GM23338 (cell line): Measurements from ENCODE around the gene SCFD2. TPM values are rescaled to one million over a fixed set of nuclear protein-coding genes. Genes with fewer than 3 reads are reported as not detected.

ENCODE experiments used
- ATAC-seq: fragments of 200-7000 bp; cut with Tn5 transposase; 3 replicates; pipeline ENCODE4 v1.9.1; 2020
- DNase-seq: peaks from one replicate; pipeline ENCODE4 v3.0.0-alpha.2; 2015; ENCODE audit warnings: low spot score
- H2AFZ ChIP-seq: fragments of 200-600 bp; sonication (generic); 2 replicates; pipeline ENCODE4 v1.8.0; 2016; ENCODE audit warnings: antibody characterized with exemption, mild to moderate bottlenecking, moderate library complexity
- H3F3A ChIP-seq: fragments of 200-600 bp; sonication (generic); replicated peaks from 2 replicates; pipeline ENCODE4 v1.8.0; 2017; ENCODE audit warnings: antibody characterized with exemption, mixed run types, low read depth
- H3K27ac ChIP-seq: fragments of 200-600 bp; sonication (generic); 2 replicates; pipeline ENCODE4 v1.6.1; 2016; ENCODE audit warnings: low read depth
- H3K27me3 ChIP-seq: fragments of 200-600 bp; sonication (generic); 2 replicates; pipeline ENCODE4 v1.8.0; 2016; ENCODE audit warnings: mild to moderate bottlenecking, mixed run types, moderate library complexity; ENCODE audit not compliant: insufficient read depth
- H3K36me3 ChIP-seq: fragments of 200-600 bp; sonication (generic); 2 replicates; pipeline ENCODE4 v1.8.0; 2016; ENCODE audit warnings: mild to moderate bottlenecking; ENCODE audit not compliant: insufficient read depth
- H3K4me1 ChIP-seq: fragments of 200-600 bp; sonication (generic); 2 replicates; pipeline ENCODE4 v1.8.0; 2016; ENCODE audit warnings: mild to moderate bottlenecking, moderate library complexity; ENCODE audit not compliant: insufficient read depth
- H3K4me2 ChIP-seq: fragments of 200-600 bp; sonication (generic); 2 replicates; pipeline ENCODE4 v1.7.1; 2017; ENCODE audit warnings: mixed run types
- H3K4me3 ChIP-seq: fragments of 200-600 bp; sonication (generic); 2 replicates; pipeline ENCODE4 v1.6.1; 2016; ENCODE audit warnings: mixed run types
- H3K79me2 ChIP-seq: fragments of 200-600 bp; sonication (generic); replicated peaks from 2 replicates; pipeline ENCODE4 v1.8.0; 2017; ENCODE audit warnings: mild to moderate bottlenecking; ENCODE audit not compliant: insufficient read depth
- H3K9me2 ChIP-seq: fragments of 200-600 bp; sonication (generic); 2 replicates; pipeline ENCODE4 v1.8.0; 2017; ENCODE audit not compliant: insufficient read depth
- H4K20me1 ChIP-seq: fragments of 200-600 bp; sonication (generic); replicated peaks from 2 replicates; pipeline ENCODE4 v1.8.0; 2017; ENCODE audit warnings: mild to moderate bottlenecking; ENCODE audit not compliant: insufficient read depth
- H3K27ac Mint-ChIP-seq: 2 replicates; pipeline ENCODE4 v1.8.0; 2020; ENCODE audit warnings: inconsistent platforms, mild to moderate bottlenecking, moderate library complexity, mixed read lengths
- H3K27me3 Mint-ChIP-seq: 3 replicates; pipeline ENCODE4 v1.8.0; 2022; ENCODE audit warnings: low read depth, mild to moderate bottlenecking, moderate library complexity, mixed read lengths, inconsistent platforms; ENCODE audit not compliant: insufficient read depth, poor library complexity
- H3K36me3 Mint-ChIP-seq: 3 replicates; pipeline ENCODE4 v1.8.0; 2021; ENCODE audit warnings: low read depth, mild to moderate bottlenecking, inconsistent platforms, moderate library complexity, mixed read lengths
- H3K4me1 Mint-ChIP-seq: 3 replicates; pipeline ENCODE4 v1.8.0; 2020; ENCODE audit warnings: mild to moderate bottlenecking, inconsistent platforms, mixed read lengths
- H3K4me3 Mint-ChIP-seq: 3 replicates; pipeline ENCODE4 v1.8.0; 2021; ENCODE audit warnings: moderate library complexity, mild to moderate bottlenecking, inconsistent platforms, mixed read lengths
- H3K9me3 Mint-ChIP-seq: 3 replicates; pipeline ENCODE4 v1.8.0; 2020; ENCODE audit warnings: moderate library complexity, mild to moderate bottlenecking, inconsistent platforms, mixed read lengths
- CREB1 ChIP-seq: fragments of 250-450 bp; sonication (Bioruptor Pico); IDR thresholded peaks from 2 replicates; pipeline ENCODE4 v1.5.0; 2020; ENCODE audit warnings: low read depth, mild to moderate bottlenecking, moderate library complexity
- EZH2 ChIP-seq: fragments of 200-600 bp; sonication (generic); IDR thresholded peaks from one replicate; pipeline ENCODE4 v1.8.0; 2017; ENCODE audit warnings: antibody characterized with exemption, mild to moderate bottlenecking, low read depth; ENCODE audit not compliant: unreplicated experiment
- EZH2phosphoT487 ChIP-seq: fragments of 200-600 bp; sonication (generic); IDR thresholded peaks from one replicate; pipeline ENCODE4 v1.8.1; 2018; ENCODE audit warnings: antibody characterized with exemption; ENCODE audit not compliant: unreplicated experiment
- JUNB ChIP-seq: IDR thresholded peaks from one replicate; pipeline ENCODE4 v1.6.1; 2016; ENCODE audit warnings: antibody characterized with exemption; ENCODE audit not compliant: unreplicated experiment
- NANOG ChIP-seq: IDR thresholded peaks from 2 replicates; pipeline ENCODE4 v1.6.1; 2016; ENCODE audit warnings: antibody characterized with exemption, borderline replicate concordance
- POLR2AphosphoS5 ChIP-seq: IDR thresholded peaks from 2 replicates; pipeline ENCODE4 v1.6.1; 2016; ENCODE audit warnings: antibody characterized with exemption, low read depth
- STAT1 ChIP-seq: IDR thresholded peaks from one replicate; pipeline ENCODE4 v1.6.1; 2016; ENCODE audit warnings: antibody characterized with exemption; ENCODE audit not compliant: unreplicated experiment
- ZNF331 ChIP-seq: fragments of 250-450 bp; sonication (Bioruptor Pico); IDR thresholded peaks from 2 replicates; pipeline ENCODE4 v1.5.0; 2020; ENCODE audit warnings: low read depth, mild to moderate bottlenecking, moderate library complexity
- polyA plus RNA-seq: library from polyadenylated mRNA; unstranded; fragments of >200 nt; fragmentation: Nextera tagmentation; extraction: Ambion mirVana; gene quantifications from 2 replicates; pipeline ENCODE4 v1.2.1, GENCODE V29; 2016
- total RNA-seq: library from RNA; depleted of rRNA; stranded (reverse); fragments of >200 nt; shearing (Covaris generic); gene quantifications from 2 replicates; pipeline ENCODE4 v1.2.3, GENCODE V29; 2014
- TF ChIP-seq, protein P1 (sequence below), 2 experiments: fragments of 200-600 bp in 1 of 2; sonication (generic) in 1 of 2; conservative IDR thresholded peaks; 2 replicates each; pipeline versions ENCODE4 v1.5.1 to v1.6.1; 2016 to 2017; ENCODE audit warnings: antibody characterized with exemption in 2 of 2, low read depth in 2 of 2, mild to moderate bottlenecking in 2 of 2, moderate library complexity in 1 of 2
- TF ChIP-seq, protein P2 (sequence below): IDR thresholded peaks from one replicate; pipeline ENCODE4 v1.6.1; 2018; ENCODE audit warnings: antibody characterized with exemption; ENCODE audit not compliant: unreplicated experiment
- TF ChIP-seq, protein P3 (sequence below): IDR thresholded peaks from 2 replicates; pipeline ENCODE4 v1.6.1; 2016; ENCODE audit warnings: antibody characterized with exemption
- TF ChIP-seq, protein P4 (sequence below): fragments of 250-450 bp; sonication (Bioruptor Pico); IDR thresholded peaks from 2 replicates; pipeline ENCODE4 v1.5.0; 2020; ENCODE audit warnings: mild to moderate bottlenecking, moderate library complexity

Gene SCFD2
- total and polyA plus RNA-seq, 2 experiments from 2014 or later = 5.7 to 17.5 TPM

DNA sequence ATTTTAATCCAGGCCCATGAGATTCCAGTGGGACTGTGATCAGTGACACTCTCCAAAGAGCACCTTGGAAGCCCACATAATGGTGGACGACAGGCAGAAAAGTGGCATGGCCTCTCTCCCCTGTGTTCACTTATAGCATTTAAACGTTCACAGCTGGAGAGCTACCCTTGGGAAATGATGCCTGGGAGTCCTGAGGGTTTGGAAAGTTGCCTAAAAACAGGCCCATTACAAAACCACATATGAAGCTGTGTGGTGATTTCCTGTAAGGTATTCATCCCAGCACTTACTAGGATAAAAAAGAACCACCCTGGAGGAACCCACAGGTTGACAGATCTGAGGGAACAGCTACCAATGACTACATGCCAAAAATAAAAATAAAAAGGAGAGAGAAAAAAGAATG is 310.6 kb downstream of the SCFD2 start (continued):
- TF ChIP-seq, protein P1, sequence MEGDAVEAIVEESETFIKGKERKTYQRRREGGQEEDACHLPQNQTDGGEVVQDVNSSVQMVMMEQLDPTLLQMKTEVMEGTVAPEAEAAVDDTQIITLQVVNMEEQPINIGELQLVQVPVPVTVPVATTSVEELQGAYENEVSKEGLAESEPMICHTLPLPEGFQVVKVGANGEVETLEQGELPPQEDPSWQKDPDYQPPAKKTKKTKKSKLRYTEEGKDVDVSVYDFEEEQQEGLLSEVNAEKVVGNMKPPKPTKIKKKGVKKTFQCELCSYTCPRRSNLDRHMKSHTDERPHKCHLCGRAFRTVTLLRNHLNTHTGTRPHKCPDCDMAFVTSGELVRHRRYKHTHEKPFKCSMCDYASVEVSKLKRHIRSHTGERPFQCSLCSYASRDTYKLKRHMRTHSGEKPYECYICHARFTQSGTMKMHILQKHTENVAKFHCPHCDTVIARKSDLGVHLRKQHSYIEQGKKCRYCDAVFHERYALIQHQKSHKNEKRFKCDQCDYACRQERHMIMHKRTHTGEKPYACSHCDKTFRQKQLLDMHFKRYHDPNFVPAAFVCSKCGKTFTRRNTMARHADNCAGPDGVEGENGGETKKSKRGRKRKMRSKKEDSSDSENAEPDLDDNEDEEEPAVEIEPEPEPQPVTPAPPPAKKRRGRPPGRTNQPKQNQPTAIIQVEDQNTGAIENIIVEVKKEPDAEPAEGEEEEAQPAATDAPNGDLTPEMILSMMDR (conservative IDR thresholded peaks at IDR 0.05; ENCODE audit: low read depth in 2 of 2) = no peak
- no peak for TF ChIP-seq EZH2phosphoT487
- TF ChIP-seq ZNF331 (CRISPR knock-in tag) = no peak

DNA sequence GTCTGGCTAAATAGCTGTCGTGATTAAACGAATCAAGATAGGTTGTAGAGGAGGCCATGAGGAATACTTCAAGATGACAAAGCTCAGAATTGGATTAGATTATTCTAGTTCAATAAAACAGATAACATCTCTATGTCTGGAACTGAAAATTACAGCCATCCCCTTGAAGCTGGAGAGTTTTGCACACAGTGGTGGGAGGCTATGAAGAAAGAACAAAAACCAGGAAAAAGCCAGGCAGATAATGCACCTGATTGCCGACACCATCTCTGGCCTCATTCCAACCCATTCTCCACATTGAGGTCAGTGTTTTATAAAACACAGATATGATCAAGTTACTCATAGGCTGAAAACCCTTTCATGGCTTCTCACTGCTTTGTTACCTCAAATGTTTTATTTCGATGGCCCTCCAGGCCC is 315.5 kb downstream of the SCFD2 start:
- H4K20me1 ChIP-seq = no peaks in the 10 kb centered on the region
- Mint-ChIP-seq H3K27ac (no peak overlapping the region), H3K4me3 (no peak overlapping the region), H3K27me3 (no peaks in the 10 kb centered on the region), H3K4me1 (no peaks in the 10 kb centered on the region), H3K36me3 (no peaks in the 10 kb centered on the region), H3K9me3 (no peaks in the 10 kb centered on the region)
- H3K4me2 ChIP-seq = no peak overlapping the region
- ATAC-seq (no peak), DNase-seq (no peak)
- H3F3A ChIP-seq = no peaks in the 10 kb centered on the region
- no peak overlapping the region for H3K4me3 ChIP-seq
- peaks cover 2% of the 10 kb centered on the region; the same call in 1 of the 2 replicates for H3K9me2 ChIP-seq
- no peaks in the 10 kb centered on the region for H3K27me3 ChIP-seq
- no peak overlapping the region for H3K27ac ChIP-seq
- H3K4me1 ChIP-seq = no peaks in the 10 kb centered on the region
- no peaks in the 10 kb centered on the region for H3K36me3 ChIP-seq
- no peak overlapping the region for H2AFZ ChIP-seq
- no peaks in the 10 kb centered on the region for H3K79me2 ChIP-seq
- no peak for TF ChIP-seq CREB1
- TF ChIP-seq JUNB = no peak
- TF ChIP-seq, protein P2, sequence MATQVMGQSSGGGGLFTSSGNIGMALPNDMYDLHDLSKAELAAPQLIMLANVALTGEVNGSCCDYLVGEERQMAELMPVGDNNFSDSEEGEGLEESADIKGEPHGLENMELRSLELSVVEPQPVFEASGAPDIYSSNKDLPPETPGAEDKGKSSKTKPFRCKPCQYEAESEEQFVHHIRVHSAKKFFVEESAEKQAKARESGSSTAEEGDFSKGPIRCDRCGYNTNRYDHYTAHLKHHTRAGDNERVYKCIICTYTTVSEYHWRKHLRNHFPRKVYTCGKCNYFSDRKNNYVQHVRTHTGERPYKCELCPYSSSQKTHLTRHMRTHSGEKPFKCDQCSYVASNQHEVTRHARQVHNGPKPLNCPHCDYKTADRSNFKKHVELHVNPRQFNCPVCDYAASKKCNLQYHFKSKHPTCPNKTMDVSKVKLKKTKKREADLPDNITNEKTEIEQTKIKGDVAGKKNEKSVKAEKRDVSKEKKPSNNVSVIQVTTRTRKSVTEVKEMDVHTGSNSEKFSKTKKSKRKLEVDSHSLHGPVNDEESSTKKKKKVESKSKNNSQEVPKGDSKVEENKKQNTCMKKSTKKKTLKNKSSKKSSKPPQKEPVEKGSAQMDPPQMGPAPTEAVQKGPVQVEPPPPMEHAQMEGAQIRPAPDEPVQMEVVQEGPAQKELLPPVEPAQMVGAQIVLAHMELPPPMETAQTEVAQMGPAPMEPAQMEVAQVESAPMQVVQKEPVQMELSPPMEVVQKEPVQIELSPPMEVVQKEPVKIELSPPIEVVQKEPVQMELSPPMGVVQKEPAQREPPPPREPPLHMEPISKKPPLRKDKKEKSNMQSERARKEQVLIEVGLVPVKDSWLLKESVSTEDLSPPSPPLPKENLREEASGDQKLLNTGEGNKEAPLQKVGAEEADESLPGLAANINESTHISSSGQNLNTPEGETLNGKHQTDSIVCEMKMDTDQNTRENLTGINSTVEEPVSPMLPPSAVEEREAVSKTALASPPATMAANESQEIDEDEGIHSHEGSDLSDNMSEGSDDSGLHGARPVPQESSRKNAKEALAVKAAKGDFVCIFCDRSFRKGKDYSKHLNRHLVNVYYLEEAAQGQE = no peak
- no peak for TF ChIP-seq NANOG
- TF ChIP-seq STAT1 = no peak
- TF ChIP-seq, protein P3, sequence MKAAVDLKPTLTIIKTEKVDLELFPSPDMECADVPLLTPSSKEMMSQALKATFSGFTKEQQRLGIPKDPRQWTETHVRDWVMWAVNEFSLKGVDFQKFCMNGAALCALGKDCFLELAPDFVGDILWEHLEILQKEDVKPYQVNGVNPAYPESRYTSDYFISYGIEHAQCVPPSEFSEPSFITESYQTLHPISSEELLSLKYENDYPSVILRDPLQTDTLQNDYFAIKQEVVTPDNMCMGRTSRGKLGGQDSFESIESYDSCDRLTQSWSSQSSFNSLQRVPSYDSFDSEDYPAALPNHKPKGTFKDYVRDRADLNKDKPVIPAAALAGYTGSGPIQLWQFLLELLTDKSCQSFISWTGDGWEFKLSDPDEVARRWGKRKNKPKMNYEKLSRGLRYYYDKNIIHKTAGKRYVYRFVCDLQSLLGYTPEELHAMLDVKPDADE = no peak
- no peak for TF ChIP-seq ZNF331 (CRISPR knock-in tag)
- TF ChIP-seq, protein P4, sequence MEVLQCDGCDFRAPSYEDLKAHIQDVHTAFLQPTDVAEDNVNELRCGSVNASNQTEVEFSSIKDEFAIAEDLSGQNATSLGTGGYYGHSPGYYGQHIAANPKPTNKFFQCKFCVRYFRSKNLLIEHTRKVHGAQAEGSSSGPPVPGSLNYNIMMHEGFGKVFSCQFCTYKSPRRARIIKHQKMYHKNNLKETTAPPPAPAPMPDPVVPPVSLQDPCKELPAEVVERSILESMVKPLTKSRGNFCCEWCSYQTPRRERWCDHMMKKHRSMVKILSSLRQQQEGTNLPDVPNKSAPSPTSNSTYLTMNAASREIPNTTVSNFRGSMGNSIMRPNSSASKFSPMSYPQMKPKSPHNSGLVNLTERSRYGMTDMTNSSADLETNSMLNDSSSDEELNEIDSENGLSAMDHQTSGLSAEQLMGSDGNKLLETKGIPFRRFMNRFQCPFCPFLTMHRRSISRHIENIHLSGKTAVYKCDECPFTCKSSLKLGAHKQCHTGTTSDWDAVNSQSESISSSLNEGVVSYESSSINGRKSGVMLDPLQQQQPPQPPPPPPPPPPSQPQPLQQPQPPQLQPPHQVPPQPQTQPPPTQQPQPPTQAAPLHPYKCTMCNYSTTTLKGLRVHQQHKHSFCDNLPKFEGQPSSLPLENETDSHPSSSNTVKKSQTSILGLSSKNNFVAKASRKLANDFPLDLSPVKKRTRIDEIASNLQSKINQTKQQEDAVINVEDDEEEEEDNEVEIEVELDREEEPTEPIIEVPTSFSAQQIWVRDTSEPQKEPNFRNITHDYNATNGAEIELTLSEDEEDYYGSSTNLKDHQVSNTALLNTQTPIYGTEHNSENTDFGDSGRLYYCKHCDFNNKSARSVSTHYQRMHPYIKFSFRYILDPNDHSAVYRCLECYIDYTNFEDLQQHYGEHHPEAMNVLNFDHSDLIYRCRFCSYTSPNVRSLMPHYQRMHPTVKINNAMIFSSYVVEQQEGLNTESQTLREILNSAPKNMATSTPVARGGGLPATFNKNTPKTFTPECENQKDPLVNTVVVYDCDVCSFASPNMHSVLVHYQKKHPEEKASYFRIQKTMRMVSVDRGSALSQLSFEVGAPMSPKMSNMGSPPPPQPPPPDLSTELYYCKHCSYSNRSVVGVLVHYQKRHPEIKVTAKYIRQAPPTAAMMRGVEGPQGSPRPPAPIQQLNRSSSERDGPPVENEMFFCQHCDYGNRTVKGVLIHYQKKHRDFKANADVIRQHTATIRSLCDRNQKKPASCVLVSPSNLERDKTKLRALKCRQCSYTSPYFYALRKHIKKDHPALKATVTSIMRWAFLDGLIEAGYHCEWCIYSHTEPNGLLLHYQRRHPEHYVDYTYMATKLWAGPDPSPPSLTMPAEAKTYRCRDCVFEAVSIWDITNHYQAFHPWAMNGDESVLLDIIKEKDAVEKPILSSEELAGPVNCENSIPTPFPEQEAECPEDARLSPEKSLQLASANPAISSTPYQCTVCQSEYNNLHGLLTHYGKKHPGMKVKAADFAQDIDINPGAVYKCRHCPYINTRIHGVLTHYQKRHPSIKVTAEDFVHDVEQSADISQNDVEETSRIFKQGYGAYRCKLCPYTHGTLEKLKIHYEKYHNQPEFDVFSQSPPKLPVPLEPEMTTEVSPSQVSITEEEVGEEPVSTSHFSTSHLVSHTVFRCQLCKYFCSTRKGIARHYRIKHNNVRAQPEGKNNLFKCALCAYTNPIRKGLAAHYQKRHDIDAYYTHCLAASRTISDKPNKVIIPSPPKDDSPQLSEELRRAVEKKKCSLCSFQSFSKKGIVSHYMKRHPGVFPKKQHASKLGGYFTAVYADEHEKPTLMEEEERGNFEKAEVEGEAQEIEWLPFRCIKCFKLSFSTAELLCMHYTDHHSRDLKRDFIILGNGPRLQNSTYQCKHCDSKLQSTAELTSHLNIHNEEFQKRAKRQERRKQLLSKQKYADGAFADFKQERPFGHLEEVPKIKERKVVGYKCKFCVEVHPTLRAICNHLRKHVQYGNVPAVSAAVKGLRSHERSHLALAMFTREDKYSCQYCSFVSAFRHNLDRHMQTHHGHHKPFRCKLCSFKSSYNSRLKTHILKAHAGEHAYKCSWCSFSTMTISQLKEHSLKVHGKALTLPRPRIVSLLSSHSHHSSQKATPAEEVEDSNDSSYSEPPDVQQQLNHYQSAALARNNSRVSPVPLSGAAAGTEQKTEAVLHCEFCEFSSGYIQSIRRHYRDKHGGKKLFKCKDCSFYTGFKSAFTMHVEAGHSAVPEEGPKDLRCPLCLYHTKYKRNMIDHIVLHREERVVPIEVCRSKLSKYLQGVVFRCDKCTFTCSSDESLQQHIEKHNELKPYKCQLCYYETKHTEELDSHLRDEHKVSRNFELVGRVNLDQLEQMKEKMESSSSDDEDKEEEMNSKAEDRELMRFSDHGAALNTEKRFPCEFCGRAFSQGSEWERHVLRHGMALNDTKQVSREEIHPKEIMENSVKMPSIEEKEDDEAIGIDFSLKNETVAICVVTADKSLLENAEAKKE (CRISPR knock-in tag) = no peak
- no peak for TF ChIP-seq POLR2AphosphoS5
- TF ChIP-seq EZH2 = no peak
